ENCODE data around the gene CEP20. TPM values are rescaled to one million over a fixed set of nuclear protein-coding genes. Genes with fewer than 3 reads are reported as not detected.
A peak's percentile ranks its signal among the peaks of the same experiment; 100 is the strongest.
"Not testable (repeated sequence)": the region's sequence is repeated elsewhere in the genome, so short reads cannot be mapped to it uniquely, and the experiment has no call there.

Gene CEP20
- total and polyA plus RNA-seq, 4 donors: 21.3 to 26.8 (median 24.7) TPM

DNA sequence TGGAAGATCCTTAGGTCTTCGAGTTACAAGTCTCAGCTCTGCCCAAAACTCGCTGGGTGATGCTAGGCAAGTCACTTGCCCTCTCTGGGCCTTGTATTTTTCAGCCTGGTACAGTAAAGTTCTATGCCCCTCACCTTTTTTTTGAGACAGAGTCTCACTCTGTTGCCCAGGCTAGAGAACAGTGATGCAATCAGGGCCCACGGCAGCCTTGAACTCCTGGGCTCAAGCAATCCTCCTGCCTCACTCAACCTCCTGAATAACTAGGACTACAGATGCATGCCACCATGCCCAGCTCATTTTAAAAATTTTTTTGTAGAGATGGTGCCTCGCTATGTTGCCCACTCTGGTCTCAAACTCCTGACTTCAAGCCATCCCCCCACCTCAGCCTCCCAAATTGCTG is 35.4 kb downstream of the CEP20 start:
- no peak for ATAC-seq (ENCODE audit: low FRiP score)
- no peak for DNase-seq
- peak overlapping the region; percentile 45 to 83 for H3K4me3 ChIP-seq (ENCODE audit: low read length in 2 of 2)
- WGBS, 2 donors: 14 to 20% methylated on average over 4 of the region's 4 CpGs
- peak overlapping the region; percentile 89 to 91 for H3K27ac ChIP-seq (ENCODE audit: low read depth in 1 of 2, low read length in 2 of 2)
- no peaks in the 10 kb centered on the region for H3K27me3 ChIP-seq (ENCODE audit: control insufficient read depth in 1 of 2, insufficient read depth in 2 of 2, low read length in 1 of 2)
- intact Hi-C loops (cut with DNase I): loop anchor here in 1 of 2 donors (5.0 to 10.0 kb wide), 3 partner anchors 61 to 232 kb away; no protein-coding TSS in a partner anchor
- no peaks in the 10 kb centered on the region for H3K9me3 ChIP-seq (ENCODE audit: control insufficient read depth, low read length)
- H3K36me3 ChIP-seq (ENCODE audit: control insufficient read depth in 1 of 2, insufficient read depth in 2 of 2, low read length in 1 of 2): peaks cover 0 to 2% of the 10 kb centered on the region in 2 donors
- H3K4me1 ChIP-seq (ENCODE audit: control insufficient read depth in 1 of 2, insufficient read depth in 2 of 2, low read length in 2 of 2): no peaks in the 10 kb centered on the region

DNA sequence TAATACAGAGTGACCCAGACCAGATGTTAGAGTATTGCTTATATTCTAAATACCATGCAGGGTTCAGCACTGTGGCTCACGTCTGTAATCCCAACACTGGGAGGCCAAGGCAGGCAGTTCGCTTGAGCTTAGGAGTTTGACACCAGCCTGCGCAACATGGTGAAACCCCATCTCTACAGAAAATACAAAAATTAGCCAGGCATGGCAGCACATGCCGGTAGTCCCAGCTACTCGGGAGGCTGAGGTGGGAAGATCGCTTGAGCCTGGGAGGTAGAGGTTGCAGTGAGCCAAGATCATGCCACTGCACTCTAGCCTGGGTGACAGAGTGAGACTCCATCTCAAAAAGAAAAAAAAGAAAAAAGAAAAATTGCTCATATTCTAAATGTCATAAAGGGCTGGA is 37.8 kb downstream of the CEP20 start:
- peak overlapping the region in 1 of 2 donors; percentile 72 for H3K27ac ChIP-seq (ENCODE audit: low read depth in 1 of 2, low read length in 2 of 2)
- not testable (repeated sequence) for H3K9me3 ChIP-seq (ENCODE audit: control insufficient read depth, low read length); DNase-seq; H3K4me1 ChIP-seq (ENCODE audit: control insufficient read depth in 1 of 2, insufficient read depth in 2 of 2, low read length in 2 of 2); ATAC-seq (ENCODE audit: low FRiP score); H3K36me3 ChIP-seq (ENCODE audit: control insufficient read depth in 1 of 2, insufficient read depth in 2 of 2, low read length in 1 of 2); H3K27me3 ChIP-seq (ENCODE audit: control insufficient read depth in 1 of 2, insufficient read depth in 2 of 2, low read length in 1 of 2)
- 16 to 20% methylated on average over 6 of the region's 6 CpGs for WGBS, 2 donors
- peak overlapping the region; percentile 15 to 28 for H3K4me3 ChIP-seq (ENCODE audit: low read length in 2 of 2)
- intact Hi-C loops (cut with DNase I): loop anchor here in 1 of 2 donors (5.0 to 10.0 kb wide), 3 partner anchors 58 to 234 kb away; no protein-coding TSS in a partner anchor

DNA sequence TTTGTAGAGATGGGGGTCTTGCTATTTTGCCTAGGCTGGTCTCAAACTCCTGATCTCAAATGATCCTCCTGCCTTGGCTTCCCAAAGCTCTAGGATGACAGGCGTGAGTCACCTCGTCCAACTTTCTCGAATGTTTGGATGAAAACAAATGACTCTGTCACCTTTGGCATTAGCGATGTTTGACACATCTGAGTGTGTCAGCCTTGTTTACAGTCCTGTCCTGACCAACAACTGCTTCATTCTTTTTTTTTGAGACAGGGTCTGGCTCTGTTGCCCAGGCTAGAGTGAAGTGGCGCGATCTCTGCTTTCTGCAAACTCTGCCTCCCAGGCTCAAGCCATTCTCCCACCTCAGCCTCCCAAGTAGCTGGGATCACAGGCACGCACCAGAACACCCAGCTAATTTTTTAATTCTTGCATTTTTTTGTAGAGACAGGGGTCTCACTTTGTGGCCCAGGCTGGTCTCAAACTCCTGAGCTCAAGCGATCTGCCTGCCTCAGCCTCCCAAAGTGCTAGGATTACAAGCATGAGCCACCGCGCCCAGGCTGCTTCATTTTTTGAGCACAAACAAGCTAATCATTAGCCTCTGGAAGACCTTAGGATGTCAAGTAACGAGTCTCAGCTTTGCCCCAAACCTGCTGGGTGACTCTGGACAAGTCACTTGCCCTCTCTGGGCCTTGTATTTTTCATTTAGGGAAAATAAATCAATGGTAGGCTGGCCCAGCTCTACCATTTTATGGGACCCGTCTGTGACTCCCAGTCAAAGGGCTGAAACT is 39.0 kb downstream of the CEP20 start:
- Histone ChIP-seq H3K36me3 (ENCODE audit: control insufficient read depth in 1 of 2, insufficient read depth in 2 of 2, low read length in 1 of 2) (peaks cover 0 to 2% of the 10 kb centered on the region in 2 donors), H3K27me3 (ENCODE audit: control insufficient read depth in 1 of 2, insufficient read depth in 2 of 2, low read length in 1 of 2) (no peaks in the 10 kb centered on the region), H3K27ac (ENCODE audit: low read depth in 1 of 2, low read length in 2 of 2) (peak overlapping the region; percentile 60 to 87), H3K4me3 (ENCODE audit: low read length in 2 of 2) (peak overlapping the region in 1 of 2 donors; percentile 29), H3K4me1 (ENCODE audit: control insufficient read depth in 1 of 2, insufficient read depth in 2 of 2, low read length in 2 of 2) (no peaks in the 10 kb centered on the region), H3K9me3 (ENCODE audit: control insufficient read depth, low read length) (no peaks in the 10 kb centered on the region)
- 12 to 15% methylated on average over 12 of the region's 12 CpGs for WGBS, 2 donors
- ATAC-seq (ENCODE audit: low FRiP score): no peak
- intact Hi-C loops (cut with DNase I): no loop called here
- no peak for DNase-seq

DNA sequence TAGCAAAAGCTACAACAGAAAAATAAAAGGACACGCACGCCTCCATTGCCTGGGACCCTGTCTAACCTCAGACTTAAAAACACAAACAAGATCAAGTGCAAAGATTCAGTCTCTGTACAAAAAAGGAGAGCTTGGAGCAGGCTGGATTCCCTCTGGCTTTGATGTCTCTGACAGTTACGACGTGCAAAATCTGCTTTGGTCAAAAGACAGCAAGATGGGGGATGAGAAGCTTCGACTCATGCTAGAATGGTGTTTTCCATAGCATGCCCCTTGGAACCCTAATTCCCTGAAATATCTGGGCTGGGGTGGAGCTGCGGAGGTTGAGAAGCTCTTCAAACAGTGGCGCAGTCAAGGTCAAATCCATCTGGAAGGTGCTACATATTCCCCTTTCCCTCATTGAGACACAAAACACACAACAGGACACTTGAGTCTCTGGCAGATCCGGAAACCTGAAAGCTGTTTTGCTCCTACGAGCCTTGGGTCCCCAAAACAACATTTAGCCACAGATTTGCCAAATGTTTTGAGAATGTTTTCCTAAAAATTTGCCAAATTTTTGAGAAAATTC is 40.7 kb downstream of the CEP20 start:
- no peak for ATAC-seq (ENCODE audit: low FRiP score)
- intact Hi-C loops (cut with DNase I): no loop called here
- H3K27me3 ChIP-seq (ENCODE audit: control insufficient read depth in 1 of 2, insufficient read depth in 2 of 2, low read length in 1 of 2): no peaks in the 10 kb centered on the region
- no peak overlapping the region for H3K4me3 ChIP-seq (ENCODE audit: low read length in 2 of 2)
- DNase-seq: no peak
- peak overlapping the region in 1 of 2 donors; percentile 83 for H3K27ac ChIP-seq (ENCODE audit: low read depth in 1 of 2, low read length in 2 of 2)
- H3K9me3 ChIP-seq (ENCODE audit: control insufficient read depth, low read length): no peaks in the 10 kb centered on the region
- no peaks in the 10 kb centered on the region for H3K4me1 ChIP-seq (ENCODE audit: control insufficient read depth in 1 of 2, insufficient read depth in 2 of 2, low read length in 2 of 2)
- H3K36me3 ChIP-seq (ENCODE audit: control insufficient read depth in 1 of 2, insufficient read depth in 2 of 2, low read length in 1 of 2): peaks cover 0 to 2% of the 10 kb centered on the region in 2 donors
- 11 to 12% methylated on average over 9 of the region's 9 CpGs for WGBS, 2 donors

DNA sequence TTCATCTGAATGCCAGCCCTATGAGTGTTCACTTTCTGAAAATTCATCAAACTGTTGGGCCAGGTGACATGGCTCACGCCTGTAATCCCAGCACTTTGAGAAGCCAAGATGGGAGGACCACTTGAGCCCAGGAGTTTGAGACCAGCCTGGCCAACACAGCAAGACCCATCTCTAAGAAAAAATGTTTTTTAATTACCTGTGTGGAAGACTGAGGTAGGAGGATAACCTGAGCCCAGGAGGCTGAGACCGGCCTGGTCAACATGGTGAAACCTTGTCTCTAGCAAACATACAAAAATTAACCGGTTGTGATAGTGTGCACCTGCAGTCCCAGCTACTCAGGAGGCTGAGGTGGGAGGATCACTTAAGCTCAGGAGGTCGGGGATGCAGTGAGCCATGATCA is 41.9 kb downstream of the CEP20 start:
- 31 to 33% methylated on average over 4 of the region's 4 CpGs for WGBS, 2 donors
- Histone ChIP-seq H3K4me3 (ENCODE audit: low read length in 2 of 2) (no peak overlapping the region), H3K27me3 (ENCODE audit: control insufficient read depth in 1 of 2, insufficient read depth in 2 of 2, low read length in 1 of 2) (no peaks in the 10 kb centered on the region), H3K36me3 (ENCODE audit: control insufficient read depth in 1 of 2, insufficient read depth in 2 of 2, low read length in 1 of 2) (peaks cover 0 to 2% of the 10 kb centered on the region in 2 donors), H3K9me3 (ENCODE audit: control insufficient read depth, low read length) (no peaks in the 10 kb centered on the region), H3K4me1 (ENCODE audit: control insufficient read depth in 1 of 2, insufficient read depth in 2 of 2, low read length in 2 of 2) (no peaks in the 10 kb centered on the region), H3K27ac (ENCODE audit: low read depth in 1 of 2, low read length in 2 of 2) (peak overlapping the region in 1 of 2 donors; percentile 54)
- intact Hi-C loops (cut with DNase I): no loop called here
- no peak for DNase-seq
- ATAC-seq (ENCODE audit: low FRiP score): no peak

DNA sequence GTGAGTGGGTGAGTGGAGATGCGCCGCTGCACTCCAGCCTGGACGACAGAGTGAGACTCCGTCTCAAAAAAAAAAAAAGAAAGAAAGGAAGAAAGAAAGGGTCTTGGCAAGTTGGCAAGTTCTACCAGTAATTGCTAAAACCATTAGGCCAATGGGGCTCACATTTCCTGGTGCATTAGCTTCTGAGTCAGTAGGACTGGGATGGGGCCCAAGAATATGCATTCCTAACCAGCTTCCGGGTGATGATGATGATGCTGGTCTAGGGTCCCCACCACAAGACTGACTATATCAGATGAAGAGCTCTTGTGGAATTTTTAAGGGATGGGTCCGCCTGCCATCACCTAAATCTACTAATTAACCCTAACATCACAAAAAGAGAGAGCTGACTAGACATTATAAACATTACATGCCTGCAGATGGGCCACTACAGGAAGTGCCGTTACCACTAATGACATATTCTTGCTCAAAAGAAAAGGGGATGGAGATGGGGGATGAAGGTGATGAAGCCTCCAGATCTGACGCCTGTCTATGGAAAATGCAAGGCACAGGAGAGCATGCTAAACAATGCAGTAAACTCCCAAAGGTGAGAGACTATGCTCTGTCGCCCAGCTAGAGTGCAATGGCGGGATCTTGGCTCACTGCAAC is 44.6 kb downstream of the CEP20 start:
- intact Hi-C loops (cut with DNase I): no loop called here
- H3K9me3 ChIP-seq (ENCODE audit: control insufficient read depth, low read length): no peaks in the 10 kb centered on the region
- H3K36me3 ChIP-seq (ENCODE audit: control insufficient read depth in 1 of 2, insufficient read depth in 2 of 2, low read length in 1 of 2): no peaks in the 10 kb centered on the region
- peaks cover 0 to 2% of the 10 kb centered on the region in 2 donors for H3K4me1 ChIP-seq (ENCODE audit: control insufficient read depth in 1 of 2, insufficient read depth in 2 of 2, low read length in 2 of 2)
- peak overlapping the region; percentile 28 to 58 for H3K27ac ChIP-seq (ENCODE audit: low read depth in 1 of 2, low read length in 2 of 2)
- 36 to 37% methylated on average over 10 of the region's 10 CpGs for WGBS, 2 donors
- H3K27me3 ChIP-seq (ENCODE audit: control insufficient read depth in 1 of 2, insufficient read depth in 2 of 2, low read length in 1 of 2): no peaks in the 10 kb centered on the region
- no peak overlapping the region for H3K4me3 ChIP-seq (ENCODE audit: low read length in 2 of 2)
- ATAC-seq (ENCODE audit: low FRiP score) (no peak), DNase-seq (no peak)

DNA sequence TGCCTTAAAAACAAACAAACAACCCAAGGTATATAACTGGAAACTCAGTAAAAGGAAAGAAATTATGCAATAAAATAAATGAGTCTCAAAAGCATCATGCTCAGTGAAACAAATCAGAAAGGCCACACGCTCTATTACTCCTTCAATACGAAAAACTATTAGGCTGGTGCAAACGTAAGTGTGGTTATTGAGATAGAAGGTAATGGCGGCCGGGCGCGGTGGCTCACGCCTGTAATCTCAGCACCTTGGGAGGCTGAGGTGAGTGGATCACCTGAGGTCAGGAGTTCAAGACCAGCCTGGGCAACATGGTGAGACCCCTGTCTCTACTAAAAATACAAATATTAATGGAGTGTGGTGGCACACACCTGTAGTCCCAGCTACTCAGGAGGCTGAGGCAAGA is 49.2 kb downstream of the CEP20 start:
- WGBS, 2 donors: 71 to 80% methylated on average over 8 of the region's 8 CpGs
- H3K27me3 ChIP-seq (ENCODE audit: control insufficient read depth in 1 of 2, insufficient read depth in 2 of 2, low read length in 1 of 2); H3K9me3 ChIP-seq (ENCODE audit: control insufficient read depth, low read length); intact Hi-C loops (cut with DNase I); H3K4me1 ChIP-seq (ENCODE audit: control insufficient read depth in 1 of 2, insufficient read depth in 2 of 2, low read length in 2 of 2); H3K4me3 ChIP-seq (ENCODE audit: low read length in 2 of 2); ATAC-seq (ENCODE audit: low FRiP score): not testable (repeated sequence)
- H3K36me3 ChIP-seq (ENCODE audit: control insufficient read depth in 1 of 2, insufficient read depth in 2 of 2, low read length in 1 of 2): peaks cover 0 to 15% of the 10 kb centered on the region in 2 donors
- peak in 1 of 2 donors; percentile 16 for DNase-seq
- H3K27ac ChIP-seq (ENCODE audit: low read depth in 1 of 2, low read length in 2 of 2): peak overlapping the region in 1 of 2 donors; percentile 37

DNA sequence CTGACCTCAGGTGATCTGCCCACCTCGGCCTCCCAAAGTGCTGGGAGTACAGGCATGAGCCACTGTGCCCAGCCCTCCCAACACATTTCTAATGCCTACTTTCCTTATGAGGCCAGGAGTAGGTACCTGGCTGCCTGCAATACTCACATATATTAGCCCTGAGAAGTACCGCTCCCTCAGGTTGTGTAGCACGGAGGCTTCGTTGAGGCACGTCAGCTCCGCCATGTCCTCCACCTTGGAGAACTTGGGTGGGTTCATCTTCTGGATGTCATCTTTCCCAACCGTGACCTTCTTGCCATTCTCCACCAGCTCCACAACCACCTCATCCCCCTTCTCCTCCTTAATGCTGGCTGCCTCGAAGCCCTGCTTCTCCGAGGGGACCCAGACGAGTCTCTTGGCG is 50.6 kb downstream of the CEP20 start:
- intact Hi-C loops (cut with DNase I): no loop called here
- Histone ChIP-seq H3K4me3 (ENCODE audit: low read length in 2 of 2) (no peak overlapping the region), H3K27me3 (ENCODE audit: control insufficient read depth in 1 of 2, insufficient read depth in 2 of 2, low read length in 1 of 2) (no peaks in the 10 kb centered on the region), H3K9me3 (ENCODE audit: control insufficient read depth, low read length) (no peaks in the 10 kb centered on the region), H3K27ac (ENCODE audit: low read depth in 1 of 2, low read length in 2 of 2) (peak overlapping the region in 1 of 2 donors; percentile 84), H3K4me1 (ENCODE audit: control insufficient read depth in 1 of 2, insufficient read depth in 2 of 2, low read length in 2 of 2) (peaks cover 0 to 3% of the 10 kb centered on the region in 2 donors), H3K36me3 (ENCODE audit: control insufficient read depth in 1 of 2, insufficient read depth in 2 of 2, low read length in 1 of 2) (peaks cover 0 to 17% of the 10 kb centered on the region in 2 donors)
- ATAC-seq (ENCODE audit: low FRiP score) (no peak), DNase-seq (no peak)
- WGBS, 2 donors: 78 to 80% methylated on average over 11 of the region's 11 CpGs
